Endodermal cell (in vitro differentiated cells): ENCODE results near the gene INO80C. TPM values are rescaled to one million over a fixed set of nuclear protein-coding genes. Genes with fewer than 3 reads are reported as not detected.

Experiments used
- DNase-seq: peaks from one replicate; pipeline ENCODE4 v3.0.0-alpha.2; 2017
- H3K27ac ChIP-seq: 2 replicates; pipeline ENCODE4 v1.5.1; 2013; ENCODE audit warnings: mild to moderate bottlenecking, low read depth, low read length, moderate library complexity
- H3K27me3 ChIP-seq: 2 replicates; pipeline ENCODE4 v1.6.1; 2013; ENCODE audit warnings: mild to moderate bottlenecking, low read length, moderate library complexity; ENCODE audit not compliant: insufficient read depth, control insufficient read depth, poor library complexity, severe bottlenecking
- H3K36me3 ChIP-seq: 2 replicates; pipeline ENCODE4 v1.7.0; 2013; ENCODE audit warnings: mild to moderate bottlenecking, low read length, moderate library complexity; ENCODE audit not compliant: control insufficient read depth, insufficient read depth
- H3K4me1 ChIP-seq: one replicate; pipeline ENCODE4 v1.7.0; 2013; ENCODE audit warnings: low read length; ENCODE audit not compliant: control insufficient read depth, insufficient read depth
- H3K4me3 ChIP-seq: 2 replicates; pipeline ENCODE4 v1.5.1; 2013; ENCODE audit warnings: mild to moderate bottlenecking, low read length, moderate library complexity
- H3K9ac ChIP-seq: 2 replicates; pipeline ENCODE4 v1.6.1; 2013; ENCODE audit warnings: mild to moderate bottlenecking, low read length, moderate library complexity; ENCODE audit not compliant: poor library complexity, severe bottlenecking; ENCODE audit errors: extremely low read depth
- H3K9me3 ChIP-seq: 2 replicates; pipeline ENCODE4 v1.6.1; 2013; ENCODE audit warnings: mild to moderate bottlenecking, low read length, moderate library complexity; ENCODE audit not compliant: control insufficient read depth
- H3K27ac Mint-ChIP-seq: 2 replicates; pipeline ENCODE4 v1.8.0; 2020; ENCODE audit warnings: mixed read lengths
- H3K27me3 Mint-ChIP-seq: 2 replicates; pipeline ENCODE4 v1.8.0; 2021; ENCODE audit warnings: mild to moderate bottlenecking, mixed read lengths; ENCODE audit not compliant: insufficient read depth
- H3K36me3 Mint-ChIP-seq: 2 replicates; pipeline ENCODE4 v1.8.0; 2020; ENCODE audit warnings: low read depth, mixed read lengths
- H3K4me1 Mint-ChIP-seq: 2 replicates; pipeline ENCODE4 v1.8.0; 2020; ENCODE audit warnings: mixed read lengths
- H3K4me3 Mint-ChIP-seq: 2 replicates; pipeline ENCODE4 v1.8.0; 2020; ENCODE audit warnings: mild to moderate bottlenecking, moderate library complexity, mixed read lengths
- H3K9me3 Mint-ChIP-seq: 2 replicates; pipeline ENCODE4 v1.8.0; 2020; ENCODE audit warnings: mild to moderate bottlenecking, mixed read lengths
- CTCF ChIP-seq: fragments of 200-600 bp; sonication (generic); conservative IDR thresholded peaks from 2 replicates; pipeline ENCODE4 v1.5.0; 2021; ENCODE audit warnings: antibody characterized with exemption, mild to moderate bottlenecking
- WGBS, 2 experiments: methylation state at CpG; one replicate each; pipeline versions ENCODE4 v1.1.5 to v1.1.7; 2013; ENCODE audit warnings: missing lambda C conversion rate in 2 of 2, mixed read lengths in 1 of 2; ENCODE audit not compliant: insufficient coverage in 1 of 2, insufficient read length in 1 of 2; 5-methylcytosine and 5-hydroxymethylcytosine counted together
- long read RNA-seq, 4 experiments: library from polyadenylated mRNA in 2 of 4; library from RNA in 1 of 4; library from capped mRNA in 1 of 4; stranded (forward) in 3 of 4; unstranded in 1 of 4; transcript quantifications; one replicate each; pipeline ENCODE4 v2.0.0, GENCODE V29; 2020 to 2021; ENCODE audit warnings: inconsistent platforms in 1 of 4
- polyA plus RNA-seq, 2 experiments: library from polyadenylated mRNA; stranded (reverse); fragments of 50-300 nt; gene quantifications; one replicate each; pipeline ENCODE4 v1.2.3, GENCODE V29; 2013
- total RNA-seq, 2 donors: library from RNA; stranded (reverse); fragmentation: NEBNext Ultra II Directional in 1 of 2; extraction: Animal tissue kit (Norgen Biotek cat#: 25700) in 1 of 2; gene quantifications; 2 replicates in 1 of 2; 3 replicates in 1 of 2; pipeline ENCODE4 v1.2.1, GENCODE V29; 2021

INO80C gene
- 10 to 100 TPM; 31.1 to 31.9 TPM for total RNA-seq
- polyA plus RNA-seq (2013, experiment 1 of 2): 32.4 TPM
- polyA plus RNA-seq (2013, experiment 2 of 2): 27.4 TPM
- long read RNA-seq, experiment 1, transcript INO80C-202 (5 exons, 974 nt): major isoform, 7 of 13 reads
- long read RNA-seq, experiment 1, partial matches to known transcripts: 1 of 13 reads
- long read RNA-seq, experiment 1, other reads (novel, unspliced or antisense): 3 of 13 reads
- long read RNA-seq, experiment 2, transcript INO80C-202 (5 exons, 974 nt): major isoform, 7 of 9 reads
- long read RNA-seq, experiment 2, partial matches to known transcripts: 0 of 9 reads
- long read RNA-seq, experiment 2, other reads (novel, unspliced or antisense): 1 of 9 reads
- long read RNA-seq, experiment 3, transcript INO80C-202 (5 exons, 974 nt): major isoform, 13 of 21 reads
- long read RNA-seq, experiment 3, partial matches to known transcripts: 0 of 21 reads
- long read RNA-seq, experiment 3, other reads (novel, unspliced or antisense): 6 of 21 reads
- long read RNA-seq, experiment 4, transcript INO80C-202 (5 exons, 974 nt): major isoform, 17 of 20 reads
- long read RNA-seq, experiment 4, partial matches to known transcripts: 0 of 20 reads
- long read RNA-seq, experiment 4, other reads (novel, unspliced or antisense): 2 of 20 reads

GRCh38 chr18:35497370-35498197 is at the start of gene INO80C:
Gene INO80C (minus strand): TSS chr18:35497960. CDS start chr18:35497874, 86 bp downstream.
- H3K36me3 ChIP-seq: no peaks in the 10 kb centered on the region
- H3K4me3 ChIP-seq: peak within 1 kb of the TSS; percentile 94
- Mint-ChIP-seq H3K36me3 (no peaks in the 10 kb centered on the region), H3K4me3 (peak within 1 kb of the TSS; percentile 85), H3K27ac (peak within 1 kb of the TSS; percentile 99), H3K27me3 (no peaks in the 10 kb centered on the region), H3K4me1 (peaks cover 17% of the 10 kb centered on the region), H3K9me3 (no peaks in the 10 kb centered on the region)
- WGBS, 2 experiments: 0% methylated on average over 16 to 60 of the region's 61 CpGs
- no peaks in the 10 kb centered on the region for H3K27me3 ChIP-seq
- H3K9me3 ChIP-seq: no peaks in the 10 kb centered on the region
- peak; percentile 95 for DNase-seq
- TF ChIP-seq CTCF: no peak
- H3K27ac ChIP-seq: peak within 1 kb of the TSS; percentile 87
- H3K4me1 ChIP-seq: peaks cover 6% of the 10 kb centered on the region
- H3K9ac ChIP-seq: peak within 1 kb of the TSS; percentile 84

DNA sequence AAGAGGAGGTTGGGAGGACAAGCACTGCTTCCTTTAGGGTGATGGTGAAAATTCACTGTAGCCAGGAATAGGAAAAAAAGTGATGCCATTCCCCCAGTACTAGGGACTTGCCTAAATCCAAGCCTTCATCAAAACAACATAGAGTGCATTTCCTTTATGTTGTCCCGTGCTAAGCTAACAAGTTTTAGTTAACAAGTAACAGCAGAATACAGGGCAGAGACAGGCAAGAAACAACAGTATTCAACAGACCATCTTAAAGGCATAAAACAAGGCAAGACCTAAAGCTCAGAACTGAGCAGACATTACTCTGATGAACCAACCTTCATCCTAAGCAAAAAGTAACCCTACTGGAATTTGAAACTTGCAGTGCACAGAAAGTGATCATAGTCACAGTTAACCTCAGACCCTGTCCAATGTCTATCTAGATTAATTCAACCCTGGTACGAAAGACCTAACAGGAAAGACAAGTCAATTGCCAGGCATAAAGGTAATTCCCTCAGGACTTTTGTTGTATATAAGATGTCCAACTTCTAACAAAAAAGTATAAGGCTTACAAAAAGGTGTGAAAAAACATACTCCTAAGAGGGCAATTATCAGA is 49.3 kb upstream of the INO80C start:
- Histone ChIP-seq H3K4me3 (no peak overlapping the region), H3K4me1 (no peaks in the 10 kb centered on the region), H3K27ac (no peak overlapping the region), H3K9ac (no peak overlapping the region), H3K9me3 (no peaks in the 10 kb centered on the region), H3K36me3 (no peaks in the 10 kb centered on the region), H3K27me3 (no peaks in the 10 kb centered on the region)
- Mint-ChIP-seq H3K36me3 (no peaks in the 10 kb centered on the region), H3K27ac (no peak overlapping the region), H3K27me3 (peaks cover 7% of the 10 kb centered on the region), H3K4me1 (peaks cover 9% of the 10 kb centered on the region), H3K9me3 (no peaks in the 10 kb centered on the region), H3K4me3 (no peak overlapping the region)
- no peak for TF ChIP-seq CTCF
- 75 to 98% methylated on average over 1 to 2 of the region's 2 CpGs for WGBS, 2 experiments
- no peak for DNase-seq

DNA sequence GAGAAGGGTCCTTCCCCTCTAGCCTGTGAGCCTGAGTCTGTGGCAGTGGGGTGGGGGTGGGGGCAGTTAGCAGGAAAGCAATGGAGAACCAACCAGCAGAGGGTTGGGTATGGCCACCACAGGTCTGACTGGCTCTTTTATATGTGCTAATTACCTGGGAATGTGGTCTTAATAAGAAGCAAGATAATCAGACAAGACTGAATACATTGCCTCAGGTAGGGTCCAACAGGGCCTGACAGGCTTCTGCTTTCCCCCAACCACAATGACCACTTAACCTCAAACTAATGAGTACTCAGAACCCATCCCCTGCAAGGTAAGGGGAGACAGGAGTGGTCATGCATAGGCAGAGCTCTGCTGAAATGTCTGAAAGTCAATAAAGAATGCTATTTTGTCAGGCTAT is 44.6 kb upstream of the INO80C start:
- H3K27ac Mint-ChIP-seq: no peak overlapping the region
- Histone ChIP-seq H3K27ac (no peak overlapping the region), H3K9me3 (peaks cover 4% of the 10 kb centered on the region), H3K9ac (no peak overlapping the region), H3K4me1 (no peaks in the 10 kb centered on the region), H3K36me3 (no peaks in the 10 kb centered on the region), H3K27me3 (no peaks in the 10 kb centered on the region), H3K4me3 (no peak overlapping the region)
- peaks cover 5% of the 10 kb centered on the region for H3K9me3 Mint-ChIP-seq
- peaks cover 9% of the 10 kb centered on the region for H3K4me1 Mint-ChIP-seq
- H3K4me3 Mint-ChIP-seq: no peak overlapping the region
- no peak for TF ChIP-seq CTCF
- peaks cover 3% of the 10 kb centered on the region for H3K27me3 Mint-ChIP-seq
- DNase-seq: no peak
- no peaks in the 10 kb centered on the region for H3K36me3 Mint-ChIP-seq
